GM12875 (cell line): ENCODE data around the gene PDE8A.
"Not testable (repeated sequence)": the region's sequence is repeated elsewhere in the genome, so short reads cannot be mapped to it uniquely, and the experiment has no call there.

ENCODE experiments used
- H3K4me3 ChIP-seq: one replicate; pipeline ENCODE4 v1.5.1; 2011; ENCODE audit warnings: low read depth, low read length, control low read depth
- CTCF ChIP-seq: IDR thresholded peaks from 2 replicates; pipeline ENCODE4 v1.5.1; 2011; ENCODE audit warnings: low read depth, mild to moderate bottlenecking, control low read depth, inconsistent platforms, low read length, moderate library complexity, borderline replicate concordance; ENCODE audit not compliant: insufficient read depth

Gene PDE8A

GRCh38 chr15:85167568-85167967 lies 185.9 kb downstream of the PDE8A start:
- TF ChIP-seq CTCF, result no peak
- no peak overlapping the region for H3K4me3 ChIP-seq

- TF ChIP-seq CTCF, result peak; percentile 57; the same call in 1 of the 2 replicates
- H3K4me3 ChIP-seq, result no peak overlapping the region
Measured at GRCh38 chr15:85168642-85169173, 187.1 kb downstream of the PDE8A start.

GRCh38 chr15:85171736-85172135 lies 190.1 kb downstream of the PDE8A start:
- H3K4me3 ChIP-seq, result no peak overlapping the region
- TF ChIP-seq CTCF, result no peak

- no peak for TF ChIP-seq CTCF
- H3K4me3 ChIP-seq, result no peak overlapping the region
Measured at GRCh38 chr15:85172846-85173490, 191.3 kb downstream of the PDE8A start.

- not testable (repeated sequence) for H3K4me3 ChIP-seq
Measured at GRCh38 chr15:85173630-85174029, 192.0 kb downstream of the PDE8A start.

- TF ChIP-seq CTCF, result no peak
Measured at GRCh38 chr15:85174521-85174920, 192.9 kb downstream of the PDE8A start.

GRCh38 chr15:85177042-85177515 lies 195.4 kb downstream of the PDE8A start:
- H3K4me3 ChIP-seq, result not testable (repeated sequence)

More at GRCh38 chr15:85174521-85174920, 192.9 kb downstream of the PDE8A start:
- H3K4me3 ChIP-seq, result no peak overlapping the region

GRCh38 chr15:85178308-85178707 lies 196.7 kb downstream of the PDE8A start:
- no peak overlapping the region for H3K4me3 ChIP-seq
- no peak for TF ChIP-seq CTCF
